Calu3 (cell line): ENCODE results near the gene INPP5F. TPM values are rescaled to one million over a fixed set of nuclear protein-coding genes. Genes with fewer than 3 reads are reported as not detected.

Source experiments
- BruUV-seq: library from RNA; stranded (reverse); fragments of 400-500 nt; replicated peaks from 2 replicates; lab custom pipeline; 2021; lab: Mats Ljungman, UMichigan
- CTCF ChIA-PET: fragments of 300-600 bp; sonication (Branson Sonifier 250); formaldehyde crosslinking; loops from one replicate; lab custom pipeline; 2022; ENCODE audit warnings: antibody characterized with exemption; lab: Charles Lee
- DNase-seq: peaks from one replicate; pipeline ENCODE4 v3.0.0; 2022
- H3K27ac Mint-ChIP-seq: one replicate; pipeline ENCODE4 v1.8.0; 2022; ENCODE audit warnings: mixed read lengths; ENCODE audit not compliant: unreplicated experiment
- H3K27me3 Mint-ChIP-seq: one replicate; pipeline ENCODE4 v1.8.0; 2022; ENCODE audit warnings: mixed read lengths; ENCODE audit not compliant: unreplicated experiment
- H3K36me3 Mint-ChIP-seq: one replicate; pipeline ENCODE4 v1.8.0; 2022; ENCODE audit warnings: mild to moderate bottlenecking, moderate library complexity, mixed read lengths; ENCODE audit not compliant: insufficient read depth, unreplicated experiment
- H3K4me1 Mint-ChIP-seq: one replicate; pipeline ENCODE4 v1.8.0; 2022; ENCODE audit warnings: mild to moderate bottlenecking, low read depth, mixed read lengths; ENCODE audit not compliant: unreplicated experiment
- H3K4me3 Mint-ChIP-seq: one replicate; pipeline ENCODE4 v1.8.0; 2022; ENCODE audit warnings: mild to moderate bottlenecking, low read depth, moderate library complexity, mixed read lengths; ENCODE audit not compliant: unreplicated experiment
- H3K9me3 Mint-ChIP-seq: one replicate; pipeline ENCODE4 v1.8.0; 2022; ENCODE audit warnings: low read depth, mixed read lengths; ENCODE audit not compliant: unreplicated experiment
- CTCF ChIP-seq: fragments of 200-600 bp; IDR thresholded peaks from one replicate; pipeline ENCODE4 v1.8.0; 2022; ENCODE audit warnings: antibody characterized with exemption; ENCODE audit not compliant: unreplicated experiment
- intact Hi-C: fragments of 100-400 bp; cut with micrococcal nuclease; formaldehyde crosslinking; loops from one replicate; pipeline ENCODE4 v1.10.0; 2022; ENCODE audit not compliant: unreplicated experiment
- total RNA-seq: library from RNA; stranded (reverse); gene quantifications from 2 replicates; pipeline ENCODE4 v1.2.3, GENCODE V29; 2022

INPP5F gene
- total RNA-seq, 1 experiment from 2014 or later, result 6.9 TPM

DNA sequence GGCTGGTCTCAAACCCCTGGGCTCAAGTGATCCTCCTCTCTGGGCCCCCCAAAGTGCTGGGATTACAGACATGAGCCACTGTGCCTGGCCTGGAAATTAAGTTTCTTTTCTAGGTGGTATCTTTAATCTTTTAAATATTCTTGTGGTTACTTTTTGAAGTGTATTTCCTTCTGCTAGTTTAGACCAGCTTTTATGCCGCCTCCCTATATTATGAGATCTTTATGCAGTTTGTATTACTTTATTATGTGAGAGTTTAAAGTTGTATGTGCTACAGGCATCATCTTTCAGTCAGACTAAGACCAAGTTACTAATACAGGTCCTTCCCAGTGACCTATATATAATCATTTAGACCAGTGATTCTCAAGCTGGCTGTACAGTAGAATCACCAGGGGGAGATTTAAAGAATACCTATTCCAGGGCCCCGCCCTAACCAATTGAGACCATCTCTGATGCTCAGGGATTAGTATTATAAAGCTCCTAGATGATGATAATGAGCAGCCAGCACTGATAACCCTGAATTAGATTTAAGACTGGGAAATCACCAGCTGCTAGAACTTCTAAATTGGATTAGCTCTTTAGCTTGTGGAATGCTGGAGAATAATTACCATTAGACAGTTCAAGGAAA is 11.3 kb downstream of the INPP5F start:
- Mint-ChIP-seq H3K4me1 (peaks cover 28% of the 10 kb centered on the region), H3K4me3 (no peak overlapping the region), H3K9me3 (no peaks in the 10 kb centered on the region), H3K27ac (peak overlapping the region; percentile 86), H3K36me3 (no peaks in the 10 kb centered on the region), H3K27me3 (no peaks in the 10 kb centered on the region)
- no peak for TF ChIP-seq CTCF
- CTCF ChIA-PET, result interaction anchor here (0.8 to 1.2 kb wide), 3 partner anchors 10 to 129 kb away, joined by 3 read pairs; no protein-coding TSS in a partner anchor
- DNase-seq, result no peak
- intact Hi-C loops, result loop anchor here (5.0 kb wide), 1 partner anchor 50 kb away; no protein-coding TSS in a partner anchor
- BruUV-seq, result no TSS peak

DNA sequence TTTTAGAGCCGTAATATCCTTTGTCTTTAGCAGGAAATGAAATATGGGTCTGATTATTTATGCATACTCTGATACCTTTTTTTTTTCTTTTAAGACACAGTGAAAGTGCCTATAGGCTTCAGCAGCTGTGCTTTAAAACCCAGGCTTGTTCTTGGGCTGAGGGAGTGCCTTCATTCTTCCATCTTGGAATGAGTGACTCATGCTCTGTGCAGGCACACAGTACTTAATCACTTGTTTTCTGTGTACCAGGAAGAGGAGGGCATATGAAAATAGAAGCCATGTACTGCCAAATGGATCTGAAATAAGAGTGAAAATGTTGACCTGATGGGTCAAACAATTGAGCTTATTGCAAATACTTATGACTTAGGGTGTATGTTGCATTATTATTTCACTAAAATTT is 12.0 kb downstream of the INPP5F start:
- no peak for TF ChIP-seq CTCF
- Mint-ChIP-seq H3K4me3 (peak overlapping the region; percentile 34), H3K27me3 (no peaks in the 10 kb centered on the region), H3K4me1 (peaks cover 31% of the 10 kb centered on the region), H3K9me3 (no peaks in the 10 kb centered on the region), H3K36me3 (no peaks in the 10 kb centered on the region), H3K27ac (peak overlapping the region; percentile 86)
- intact Hi-C loops, result loop anchor here (5.0 kb wide), 1 partner anchor 51 kb away; no protein-coding TSS in a partner anchor
- CTCF ChIA-PET, result interaction anchor here (0.8 to 1.2 kb wide), 3 partner anchors 11 to 130 kb away, joined by 3 read pairs; no protein-coding TSS in a partner anchor
- no TSS peak for BruUV-seq
- peak; percentile 48 for DNase-seq

DNA sequence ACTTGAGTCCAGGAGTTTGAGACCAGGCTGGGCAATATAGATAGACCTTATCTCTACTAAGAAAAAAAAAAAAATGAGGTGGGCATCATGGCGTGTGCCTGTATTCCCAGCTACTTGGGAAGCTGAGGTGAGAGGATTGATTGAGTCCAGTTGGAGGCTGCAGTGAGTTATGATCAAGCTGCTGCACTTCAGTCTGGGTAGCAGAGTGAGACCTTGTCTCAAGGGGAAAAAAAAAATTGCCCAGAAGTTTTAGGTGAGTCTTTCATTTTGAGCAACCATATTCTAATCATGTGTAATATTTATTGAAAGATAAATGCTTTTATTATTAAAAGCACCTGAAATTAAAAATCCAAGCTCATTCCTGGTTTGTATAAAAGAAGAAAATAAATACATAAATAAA is 13.1 kb downstream of the INPP5F start:
- intact Hi-C loops, result loop anchor here (5.0 kb wide), 1 partner anchor 52 kb away; no protein-coding TSS in a partner anchor
- H3K4me3 Mint-ChIP-seq, result no peak overlapping the region
- no peak for DNase-seq
- no peaks in the 10 kb centered on the region for H3K9me3 Mint-ChIP-seq
- TF ChIP-seq CTCF, result no peak
- CTCF ChIA-PET, result no interaction called here
- peak overlapping the region; percentile 48 for H3K27ac Mint-ChIP-seq
- peaks cover 33% of the 10 kb centered on the region for H3K4me1 Mint-ChIP-seq
- H3K27me3 Mint-ChIP-seq, result no peaks in the 10 kb centered on the region
- no TSS peak for BruUV-seq
- no peaks in the 10 kb centered on the region for H3K36me3 Mint-ChIP-seq

DNA sequence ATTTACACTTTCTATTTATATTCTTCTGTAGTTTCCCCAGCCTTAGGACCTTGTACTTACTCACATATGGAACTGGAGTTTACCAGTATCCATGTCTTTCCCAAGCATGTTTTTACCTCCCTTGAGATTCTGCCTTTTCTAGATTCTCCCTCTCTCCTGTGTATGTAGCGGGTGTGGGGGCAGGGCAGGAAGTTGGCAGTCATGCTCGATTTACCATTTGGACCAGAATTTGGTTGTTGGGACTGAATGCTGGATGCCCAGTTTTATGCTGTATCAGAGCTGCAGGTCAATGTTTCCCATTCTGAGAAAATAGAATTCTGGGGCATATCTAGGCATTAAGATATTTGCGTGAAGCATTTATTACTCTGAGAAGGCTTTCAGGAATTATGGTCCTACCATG is 14.2 kb downstream of the INPP5F start:
- no TSS peak for BruUV-seq
- DNase-seq, result no peak
- intact Hi-C loops, result no loop called here
- H3K9me3 Mint-ChIP-seq, result no peaks in the 10 kb centered on the region
- no peaks in the 10 kb centered on the region for H3K27me3 Mint-ChIP-seq
- TF ChIP-seq CTCF, result no peak
- H3K4me3 Mint-ChIP-seq, result no peak overlapping the region
- CTCF ChIA-PET, result no interaction called here
- no peaks in the 10 kb centered on the region for H3K36me3 Mint-ChIP-seq
- H3K4me1 Mint-ChIP-seq, result peaks cover 41% of the 10 kb centered on the region
- H3K27ac Mint-ChIP-seq, result no peak overlapping the region
